NT2/D1 (cell line): Measurements from ENCODE around the gene COQ10B.

ENCODE experiments used
- YY1 ChIP-seq: IDR thresholded peaks from 2 replicates; pipeline ENCODE4 v1.6.1; 2011; ENCODE audit not compliant: insufficient read length, insufficient read depth
- ZNF274 ChIP-seq: IDR thresholded peaks from 2 replicates; pipeline ENCODE4 v1.6.1; 2011; ENCODE audit warnings: mild to moderate bottlenecking, low read depth, low read length

- TF ChIP-seq ZNF274 (no peak), YY1 (no peak)
Measured at GRCh38 chr2:197498235-197498936, 45.0 kb downstream of the COQ10B start.
